Occipital lobe (tissue), 3 donors: ENCODE measurements around the gene ALDH4A1. TPM values are rescaled to one million over a fixed set of nuclear protein-coding genes. Genes with fewer than 3 reads are reported as not detected.
"Not testable (repeated sequence)": the region's sequence is repeated elsewhere in the genome, so short reads cannot be mapped to it uniquely, and the experiment has no call there.

ENCODE experiments used
- DNase-seq: peaks from one replicate; lab custom pipeline; 2025; lab: John Stamatoyannopoulos, UW
- small RNA-seq: library from RNA; depleted of rRNA; stranded (forward); fragments of <200 nt; gene quantifications from one replicate; pipeline ENCODE3, GENCODE V24; 2014
- total RNA-seq: library from RNA; depleted of rRNA; stranded (reverse); fragments of >200 nt; gene quantifications from one replicate; pipeline ENCODE4 v1.2.3, GENCODE V29; 2014

The ALDH4A1 gene
- total RNA-seq, 1 donor from 2014 or later: 6.4 TPM

DNA sequence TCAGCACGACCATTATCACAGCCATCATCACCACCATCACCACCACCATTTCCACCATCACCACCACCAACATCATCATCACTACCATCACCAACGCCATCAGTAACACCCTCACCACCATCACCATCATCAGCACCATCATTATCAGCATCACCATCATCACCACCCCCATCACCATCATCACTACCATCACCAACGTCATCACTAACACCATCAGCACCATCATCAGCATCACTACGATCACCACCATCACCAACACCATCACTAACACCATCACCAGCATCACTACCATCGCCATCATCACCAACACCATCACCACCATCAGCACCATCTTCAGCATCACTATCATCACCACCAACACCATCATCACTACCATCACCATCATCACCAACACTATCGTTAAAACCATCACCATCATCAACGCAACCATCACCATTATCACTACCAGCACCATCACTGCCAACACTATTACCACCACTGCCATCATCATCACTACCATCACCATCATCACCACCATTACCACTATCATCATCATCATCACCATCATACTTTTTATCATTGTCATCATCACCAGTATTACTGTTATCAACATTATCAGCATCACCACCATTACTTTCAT, 44.2 kb downstream of the ALDH4A1 start:
- no peak for DNase-seq

DNA sequence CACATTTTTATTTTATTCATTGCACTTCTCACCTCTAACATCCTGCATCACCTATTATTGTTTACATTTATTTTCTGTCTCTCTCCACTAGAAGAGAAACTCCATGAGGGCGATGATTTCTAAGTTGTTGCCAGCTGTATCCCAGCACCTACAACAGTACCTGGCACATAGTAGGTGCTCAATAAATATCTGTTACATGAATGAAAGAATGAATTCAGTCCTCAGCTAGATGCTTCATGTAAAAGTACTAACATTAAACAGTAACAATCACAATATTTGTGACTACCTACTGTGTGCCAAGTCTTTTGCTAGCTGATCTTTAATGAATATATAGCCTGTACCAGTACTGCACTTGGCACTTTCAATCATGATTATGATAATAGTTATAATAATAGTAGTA, 45.9 kb downstream of the ALDH4A1 start:
- no peak for DNase-seq

DNA sequence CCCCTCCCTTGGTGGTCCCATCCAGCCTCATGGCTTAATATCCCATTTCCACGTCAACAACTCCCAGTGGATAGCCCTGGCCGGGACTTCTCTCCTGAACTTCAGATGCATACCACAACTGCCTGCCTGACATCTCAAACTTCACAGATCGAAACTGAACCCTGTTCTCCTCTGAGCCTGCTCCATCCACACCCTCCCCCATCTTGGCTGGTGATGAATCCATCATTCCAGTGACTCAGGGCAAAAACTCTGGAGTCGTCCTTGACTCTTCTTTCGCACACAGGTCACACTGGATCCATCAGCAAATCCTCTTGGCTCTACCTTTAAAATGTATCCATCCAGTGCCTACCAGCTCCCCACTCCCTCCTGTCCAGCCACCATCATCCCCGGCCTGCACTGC, 46.8 kb downstream of the ALDH4A1 start:
- no peak for DNase-seq

DNA sequence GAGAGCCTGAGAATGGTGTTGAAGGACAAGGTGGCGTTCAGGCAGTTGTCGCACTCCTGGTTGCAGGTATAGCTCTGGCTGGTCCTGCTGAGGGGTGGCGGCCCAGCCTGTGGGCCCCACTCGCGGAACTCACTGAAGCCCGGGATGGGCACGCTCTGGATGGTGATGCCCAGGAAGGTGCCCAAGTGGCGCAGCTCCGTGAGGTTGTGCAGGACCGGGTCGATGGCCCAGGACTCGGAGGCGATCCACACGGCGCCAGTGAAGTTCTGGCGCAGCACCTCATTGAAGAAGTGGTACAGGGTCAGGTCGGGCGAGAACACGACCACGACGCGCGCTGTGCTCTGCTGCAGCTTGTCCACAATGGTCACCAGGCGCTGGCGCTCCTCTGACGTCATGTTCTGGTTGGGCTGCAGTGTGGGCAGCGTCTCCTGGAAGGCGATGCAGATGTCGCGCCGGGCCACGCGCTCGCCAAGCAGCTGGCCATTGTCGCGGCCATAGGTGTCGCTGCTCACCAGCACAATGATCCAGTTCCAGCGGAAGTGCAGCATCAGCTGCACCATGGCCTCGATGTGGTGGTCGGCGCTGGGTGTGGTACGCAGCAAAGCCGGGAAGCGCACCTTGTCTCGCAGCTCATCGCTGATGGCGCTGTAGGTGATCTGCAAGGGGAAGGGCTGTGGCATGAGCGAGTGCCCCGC, 47.9 kb downstream of the ALDH4A1 start:
- no peak for DNase-seq

DNA sequence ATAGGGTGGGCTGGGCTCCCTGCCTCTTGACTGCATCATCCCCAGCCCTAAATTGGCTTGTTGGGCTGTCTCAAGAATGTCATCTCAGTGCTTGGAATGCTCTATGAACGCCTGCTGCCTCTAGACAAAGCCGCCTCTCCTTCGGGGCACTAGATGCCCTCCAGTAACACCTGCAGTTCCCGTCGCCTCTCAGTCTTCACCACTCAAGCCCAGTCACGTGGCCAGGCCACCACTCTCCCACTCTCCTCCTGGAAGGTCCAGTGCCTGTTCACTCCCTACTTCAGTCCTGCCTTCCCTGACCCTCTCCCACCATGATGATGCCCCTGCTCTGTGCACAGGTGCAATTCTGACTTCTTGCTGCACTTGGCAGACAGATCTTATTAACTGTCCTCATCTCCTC, 49.9 kb downstream of the ALDH4A1 start:
- no peak for DNase-seq

DNA sequence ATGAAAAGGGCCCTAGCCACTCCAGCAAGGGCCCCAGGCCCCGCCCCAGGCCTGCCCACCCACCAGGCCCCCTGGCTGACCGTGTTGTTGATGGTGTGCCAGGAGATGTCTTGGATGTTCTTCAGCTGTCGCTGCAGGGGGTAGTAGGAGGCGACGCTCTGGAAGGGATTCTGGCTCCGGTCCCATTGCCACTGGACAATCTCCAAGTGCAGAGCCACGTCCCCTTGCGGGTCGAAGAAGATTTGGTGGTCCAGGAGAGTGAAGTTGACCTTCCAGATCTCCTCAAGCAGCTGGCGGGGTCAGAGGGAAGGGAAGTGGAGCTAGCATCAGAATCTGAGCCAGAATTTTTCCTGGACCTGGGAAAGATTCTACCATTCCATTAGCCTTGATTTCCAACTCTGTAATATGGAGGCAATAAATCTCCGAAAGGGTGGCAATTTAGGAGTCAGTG, 53.1 kb downstream of the ALDH4A1 start:
- DNase-seq: no peak

DNA sequence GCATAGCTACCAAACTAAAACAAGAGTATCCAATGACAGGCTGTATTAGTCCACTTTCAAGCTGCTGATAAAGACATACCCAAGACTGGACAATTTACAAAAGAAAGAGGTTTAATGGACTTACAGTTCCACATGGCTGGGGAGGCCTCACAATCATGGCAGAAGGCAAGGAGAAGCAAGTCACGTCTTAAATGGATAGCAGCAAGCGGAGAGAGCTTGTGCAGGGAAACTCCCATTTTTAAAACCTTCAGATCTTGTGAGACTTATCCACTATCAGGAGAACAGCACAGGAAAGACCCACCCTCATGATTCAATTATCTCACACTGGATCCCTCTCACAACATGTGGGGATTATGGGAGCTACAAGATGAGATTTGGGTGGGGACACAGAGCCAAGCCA, 54.6 kb downstream of the ALDH4A1 start:
- not testable (repeated sequence) for DNase-seq

DNA sequence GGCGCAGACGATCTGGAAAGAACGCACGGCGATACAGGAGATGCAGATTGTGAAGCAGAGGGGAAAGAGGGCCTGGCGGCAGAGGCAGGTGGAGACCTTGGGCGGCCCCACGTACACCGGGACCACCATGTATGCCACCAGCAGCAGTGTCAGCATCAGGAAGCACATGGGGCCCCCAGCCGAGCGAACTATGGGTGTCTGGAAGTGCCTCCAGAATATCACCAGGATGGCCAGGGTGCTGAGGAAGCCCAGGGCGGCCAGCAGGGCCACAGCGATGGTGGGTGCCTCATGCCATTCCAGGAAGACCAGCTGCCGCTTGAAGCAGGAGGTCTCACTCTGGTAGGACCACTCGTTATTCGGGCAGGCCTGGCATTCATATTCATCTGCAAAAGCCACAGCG, 62.2 kb downstream of the ALDH4A1 start:
- no peak for DNase-seq

DNA sequence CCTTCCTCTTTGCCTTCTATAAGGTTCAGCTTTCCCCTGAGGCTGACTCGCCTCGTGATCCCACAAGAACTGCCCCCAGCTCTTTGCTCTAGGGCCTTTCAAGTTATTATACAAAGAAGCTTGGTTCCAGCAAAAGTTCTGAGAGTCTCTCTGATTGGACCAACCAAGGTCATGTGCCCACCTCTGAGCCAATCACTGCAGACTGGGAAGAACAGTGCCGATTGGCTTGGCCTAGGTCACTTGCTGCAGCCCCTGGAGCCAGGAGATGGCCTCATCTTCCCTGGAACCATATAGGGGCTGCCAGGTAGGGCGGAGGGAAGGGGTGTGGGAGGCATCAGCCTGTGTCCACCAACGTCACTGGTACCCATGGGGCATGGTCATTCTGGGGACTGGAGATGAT, 65.7 kb downstream of the ALDH4A1 start:
- no peak for DNase-seq

DNA sequence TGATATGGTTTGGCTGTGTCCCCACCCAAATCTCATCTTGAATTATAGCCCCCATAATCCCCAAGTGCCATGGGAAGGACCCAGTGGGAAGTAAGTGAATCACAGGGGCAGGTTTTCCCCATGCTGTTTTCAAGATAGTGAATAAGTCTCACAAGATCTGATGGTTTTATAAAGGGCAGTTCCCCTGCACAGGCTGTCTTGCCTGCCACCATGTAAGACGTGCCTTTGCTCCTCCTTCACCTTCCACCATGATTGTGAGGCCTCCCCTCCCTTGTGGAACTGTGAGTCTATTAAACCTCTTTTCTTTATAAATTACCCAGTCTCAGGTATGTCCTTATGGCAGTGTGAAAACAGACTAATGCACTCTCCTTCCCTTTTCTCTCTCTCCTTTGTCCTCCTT, 70.0 kb downstream of the ALDH4A1 start:
- not testable (repeated sequence) for DNase-seq

DNA sequence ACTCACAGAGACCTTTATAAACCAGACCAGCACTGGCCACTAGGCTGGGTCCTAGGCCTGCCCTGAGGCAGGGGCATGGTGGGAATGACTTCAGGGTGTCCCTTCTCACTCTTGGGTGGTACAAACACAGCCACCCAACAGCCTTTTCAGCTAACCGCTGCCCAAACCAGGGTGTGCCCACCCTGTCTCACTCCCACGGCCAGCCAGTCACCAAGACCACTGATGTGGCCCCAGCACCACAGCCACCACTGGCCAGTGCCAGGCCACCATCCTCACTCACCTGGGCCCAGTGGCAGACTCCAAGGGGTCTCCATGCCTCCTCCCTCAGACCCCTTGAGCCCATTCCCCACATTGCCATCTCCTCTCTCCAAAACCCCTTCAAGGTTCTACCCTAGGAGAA, 70.7 kb downstream of the ALDH4A1 start:
- DNase-seq: no peak

DNA sequence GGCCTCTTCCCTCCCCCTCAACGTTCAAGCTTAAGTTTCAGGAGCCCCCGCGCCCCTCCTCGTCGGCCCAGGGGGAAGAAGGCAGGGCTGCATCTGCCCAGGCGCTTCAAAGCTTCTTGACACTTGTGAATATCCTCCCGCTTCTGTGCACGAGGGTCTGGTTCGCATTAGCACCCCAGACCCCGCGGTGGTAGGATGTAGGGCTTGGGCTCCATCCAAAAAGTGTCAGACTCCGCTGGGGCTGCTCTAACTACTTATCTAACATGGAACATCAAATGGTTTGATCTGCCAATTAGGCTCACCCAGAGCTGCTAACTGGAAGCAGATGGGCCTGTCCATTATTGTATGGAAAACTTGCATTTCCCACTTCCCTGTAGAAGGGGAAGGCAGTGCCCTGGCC, 71.8 kb downstream of the ALDH4A1 start:
- no peak for DNase-seq

DNA sequence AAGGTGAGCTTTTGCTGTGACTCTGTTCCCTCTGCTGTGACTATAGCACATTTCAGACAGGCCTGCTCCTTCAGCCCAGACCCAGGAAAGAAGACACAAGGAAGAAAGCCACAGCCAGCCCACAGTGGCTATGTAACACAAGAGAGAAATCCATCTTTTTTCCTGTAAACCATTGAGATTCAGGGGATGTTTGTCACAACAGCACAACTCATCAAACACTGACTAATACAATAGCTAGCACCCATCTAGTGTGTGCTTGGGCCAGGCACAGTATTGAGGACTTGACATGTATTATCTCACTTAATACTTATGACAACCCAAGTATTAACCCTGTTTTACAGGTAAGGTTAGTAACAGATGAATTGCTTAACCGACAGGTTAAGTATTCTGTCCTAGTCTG, 72.7 kb downstream of the ALDH4A1 start:
- no peak for DNase-seq

DNA sequence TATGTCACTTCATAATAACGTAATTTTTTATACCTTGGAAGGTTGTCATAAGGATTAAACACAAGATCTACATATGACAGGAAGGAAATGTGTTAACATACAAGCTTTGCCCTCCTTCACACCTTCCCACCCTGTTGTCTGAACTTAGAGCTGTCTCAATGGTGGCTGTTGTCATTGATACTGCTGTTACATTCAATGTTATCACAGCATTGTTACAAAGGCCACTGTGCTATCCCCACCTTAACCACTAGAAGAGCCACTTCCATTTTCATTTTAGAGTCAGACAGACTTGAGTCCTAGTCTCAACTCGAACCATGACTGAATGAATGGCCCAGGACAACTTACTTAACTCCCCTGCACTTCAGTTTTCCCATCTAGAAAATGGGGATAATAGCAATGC, 74.1 kb downstream of the ALDH4A1 start:
- no peak for DNase-seq

DNA sequence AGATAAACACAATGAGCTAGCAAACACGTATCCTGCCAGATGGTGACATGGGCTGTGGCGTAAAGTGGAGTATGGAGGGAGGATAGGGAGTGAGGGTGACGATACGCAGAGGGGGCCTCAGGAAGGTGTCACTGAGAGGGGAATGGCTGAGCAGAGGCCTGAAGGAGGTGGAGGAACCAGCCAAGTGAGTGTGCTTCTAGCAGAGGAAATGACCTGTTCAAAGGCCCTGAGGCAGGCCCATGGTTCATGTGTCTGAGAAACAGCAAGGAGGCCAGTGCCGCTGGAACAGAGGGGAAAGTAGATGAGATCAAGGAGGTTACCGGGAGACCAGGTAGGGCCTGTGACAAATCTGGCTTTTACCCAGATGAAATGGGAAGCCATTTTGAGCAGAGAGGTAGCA, 78.9 kb downstream of the ALDH4A1 start:
- no peak for DNase-seq

Small RNA genes within 50 kb of the gene (small RNA-seq; reads per million reads assigned to genes)
- gene MIR1290 (not detected), gene MIR4695 (not detected)

Other genes starting within 250 kb of the ALDH4A1 start
- gene TAS1R2, start 42.9 kb downstream of the ALDH4A1 start, total RNA-seq: not detected
- gene IFFO2, start 54.1 kb upstream of the ALDH4A1 start, total RNA-seq: 5.8 TPM